Neural cell (in vitro differentiated cells): Measurements from ENCODE around the gene MMP28.

ENCODE experiments used
- EP300 ChIP-seq: fragments of 450-650 bp; conservative IDR thresholded peaks from 2 replicates; pipeline ENCODE4 v1.6.1; 2014; ENCODE audit warnings: antibody characterized with exemption, mild to moderate bottlenecking, moderate library complexity; ENCODE audit not compliant: poor library complexity, severe bottlenecking
- EZH2 ChIP-seq: fragments of 200-600, 300-800 bp; shearing (Covaris generic), sonication (generic); IDR thresholded peaks from 2 replicates; pipeline ENCODE4 v1.6.1; 2014; ENCODE audit warnings: antibody characterized with exemption, low read length, borderline replicate concordance, mild to moderate bottlenecking; ENCODE audit not compliant: insufficient read depth, poor library complexity, severe bottlenecking
- POLR2AphosphoS5 ChIP-seq: IDR thresholded peaks from 2 replicates; pipeline ENCODE4 v1.6.1; 2012
- SMC3 ChIP-seq: fragments of 450-650 bp; conservative IDR thresholded peaks from 2 replicates; pipeline ENCODE4 v1.6.1; 2014; ENCODE audit warnings: antibody characterized with exemption, mild to moderate bottlenecking, moderate library complexity; ENCODE audit not compliant: poor library complexity
- TF ChIP-seq, protein P1 (sequence below): fragments of 450-650 bp; IDR thresholded peaks from 2 replicates; pipeline ENCODE4 v1.5.1; 2014; ENCODE audit warnings: antibody characterized with exemption, mild to moderate bottlenecking, moderate library complexity; ENCODE audit not compliant: poor library complexity, severe bottlenecking
- TF ChIP-seq, protein P2 (sequence below): IDR thresholded peaks from 2 replicates; pipeline ENCODE4 v1.6.1; 2012; ENCODE audit warnings: borderline replicate concordance

DNA sequence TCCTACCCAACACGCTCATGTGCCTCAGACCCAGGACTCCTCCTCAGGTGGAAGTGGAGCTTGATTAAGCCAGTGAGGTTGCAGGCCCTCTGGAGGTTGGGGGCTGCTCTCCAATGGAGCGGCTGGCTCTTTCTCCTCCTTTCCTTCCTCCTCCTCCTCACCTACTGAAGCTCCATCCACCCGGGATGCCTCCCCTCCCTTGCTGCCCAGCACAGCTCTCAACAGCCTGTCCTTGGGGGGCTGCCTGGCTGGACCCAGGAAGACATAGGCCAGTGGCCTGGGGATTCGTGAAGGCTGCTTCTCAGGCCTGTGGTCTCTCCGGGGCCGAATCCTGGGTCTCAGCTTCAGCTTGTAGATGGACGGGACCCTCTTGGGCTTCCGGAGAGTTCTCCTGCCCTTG, 50.6 kb downstream of the MMP28 start:
- no peak for TF ChIP-seq SMC3
- TF ChIP-seq, protein P1, sequence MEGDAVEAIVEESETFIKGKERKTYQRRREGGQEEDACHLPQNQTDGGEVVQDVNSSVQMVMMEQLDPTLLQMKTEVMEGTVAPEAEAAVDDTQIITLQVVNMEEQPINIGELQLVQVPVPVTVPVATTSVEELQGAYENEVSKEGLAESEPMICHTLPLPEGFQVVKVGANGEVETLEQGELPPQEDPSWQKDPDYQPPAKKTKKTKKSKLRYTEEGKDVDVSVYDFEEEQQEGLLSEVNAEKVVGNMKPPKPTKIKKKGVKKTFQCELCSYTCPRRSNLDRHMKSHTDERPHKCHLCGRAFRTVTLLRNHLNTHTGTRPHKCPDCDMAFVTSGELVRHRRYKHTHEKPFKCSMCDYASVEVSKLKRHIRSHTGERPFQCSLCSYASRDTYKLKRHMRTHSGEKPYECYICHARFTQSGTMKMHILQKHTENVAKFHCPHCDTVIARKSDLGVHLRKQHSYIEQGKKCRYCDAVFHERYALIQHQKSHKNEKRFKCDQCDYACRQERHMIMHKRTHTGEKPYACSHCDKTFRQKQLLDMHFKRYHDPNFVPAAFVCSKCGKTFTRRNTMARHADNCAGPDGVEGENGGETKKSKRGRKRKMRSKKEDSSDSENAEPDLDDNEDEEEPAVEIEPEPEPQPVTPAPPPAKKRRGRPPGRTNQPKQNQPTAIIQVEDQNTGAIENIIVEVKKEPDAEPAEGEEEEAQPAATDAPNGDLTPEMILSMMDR, result no peak
- TF ChIP-seq EZH2, result no peak
- TF ChIP-seq POLR2AphosphoS5, result no peak
- TF ChIP-seq, protein P2, sequence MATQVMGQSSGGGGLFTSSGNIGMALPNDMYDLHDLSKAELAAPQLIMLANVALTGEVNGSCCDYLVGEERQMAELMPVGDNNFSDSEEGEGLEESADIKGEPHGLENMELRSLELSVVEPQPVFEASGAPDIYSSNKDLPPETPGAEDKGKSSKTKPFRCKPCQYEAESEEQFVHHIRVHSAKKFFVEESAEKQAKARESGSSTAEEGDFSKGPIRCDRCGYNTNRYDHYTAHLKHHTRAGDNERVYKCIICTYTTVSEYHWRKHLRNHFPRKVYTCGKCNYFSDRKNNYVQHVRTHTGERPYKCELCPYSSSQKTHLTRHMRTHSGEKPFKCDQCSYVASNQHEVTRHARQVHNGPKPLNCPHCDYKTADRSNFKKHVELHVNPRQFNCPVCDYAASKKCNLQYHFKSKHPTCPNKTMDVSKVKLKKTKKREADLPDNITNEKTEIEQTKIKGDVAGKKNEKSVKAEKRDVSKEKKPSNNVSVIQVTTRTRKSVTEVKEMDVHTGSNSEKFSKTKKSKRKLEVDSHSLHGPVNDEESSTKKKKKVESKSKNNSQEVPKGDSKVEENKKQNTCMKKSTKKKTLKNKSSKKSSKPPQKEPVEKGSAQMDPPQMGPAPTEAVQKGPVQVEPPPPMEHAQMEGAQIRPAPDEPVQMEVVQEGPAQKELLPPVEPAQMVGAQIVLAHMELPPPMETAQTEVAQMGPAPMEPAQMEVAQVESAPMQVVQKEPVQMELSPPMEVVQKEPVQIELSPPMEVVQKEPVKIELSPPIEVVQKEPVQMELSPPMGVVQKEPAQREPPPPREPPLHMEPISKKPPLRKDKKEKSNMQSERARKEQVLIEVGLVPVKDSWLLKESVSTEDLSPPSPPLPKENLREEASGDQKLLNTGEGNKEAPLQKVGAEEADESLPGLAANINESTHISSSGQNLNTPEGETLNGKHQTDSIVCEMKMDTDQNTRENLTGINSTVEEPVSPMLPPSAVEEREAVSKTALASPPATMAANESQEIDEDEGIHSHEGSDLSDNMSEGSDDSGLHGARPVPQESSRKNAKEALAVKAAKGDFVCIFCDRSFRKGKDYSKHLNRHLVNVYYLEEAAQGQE, result no peak
- TF ChIP-seq EP300, result no peak
